NCI-H345 (cell line): ENCODE data around the gene C16orf96.
A peak's percentile ranks its signal among the peaks of the same experiment; 100 is the strongest.

Source experiments
- DNase-seq: peaks from one replicate; lab custom pipeline; 2025; lab: John Stamatoyannopoulos, UW

Gene C16orf96

DNA sequence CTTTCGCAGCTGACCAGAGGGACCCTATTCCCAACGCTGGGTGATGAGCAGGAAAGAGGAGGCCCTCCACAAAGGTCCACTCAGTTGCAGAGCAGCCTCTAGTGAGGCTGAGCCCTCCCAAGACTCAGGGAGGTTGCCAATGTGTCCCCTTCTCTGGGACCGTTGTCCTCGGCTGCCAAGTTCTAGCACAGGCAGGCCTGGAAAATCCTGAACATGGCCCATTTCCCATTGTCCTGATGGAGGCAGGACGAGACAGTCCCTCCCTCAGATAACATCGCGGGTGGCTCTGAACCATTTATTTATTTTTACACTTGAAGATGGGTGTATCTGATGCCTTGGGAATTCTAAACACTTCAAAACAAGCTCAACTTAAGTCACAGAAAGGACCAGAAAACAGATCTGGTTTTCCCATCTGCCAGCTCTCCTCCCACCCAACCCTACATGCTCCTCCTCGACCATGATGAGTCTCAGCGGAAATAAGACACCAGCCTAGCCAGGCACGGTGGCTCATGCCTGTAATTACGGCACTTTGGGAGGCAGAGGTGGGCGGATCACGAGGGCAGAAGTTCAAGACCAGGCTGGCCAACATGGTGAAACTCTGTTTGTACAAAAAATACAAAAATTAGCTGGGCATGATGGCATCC, 30.4 kb upstream of the C16orf96 start:
- no peak for DNase-seq

DNA sequence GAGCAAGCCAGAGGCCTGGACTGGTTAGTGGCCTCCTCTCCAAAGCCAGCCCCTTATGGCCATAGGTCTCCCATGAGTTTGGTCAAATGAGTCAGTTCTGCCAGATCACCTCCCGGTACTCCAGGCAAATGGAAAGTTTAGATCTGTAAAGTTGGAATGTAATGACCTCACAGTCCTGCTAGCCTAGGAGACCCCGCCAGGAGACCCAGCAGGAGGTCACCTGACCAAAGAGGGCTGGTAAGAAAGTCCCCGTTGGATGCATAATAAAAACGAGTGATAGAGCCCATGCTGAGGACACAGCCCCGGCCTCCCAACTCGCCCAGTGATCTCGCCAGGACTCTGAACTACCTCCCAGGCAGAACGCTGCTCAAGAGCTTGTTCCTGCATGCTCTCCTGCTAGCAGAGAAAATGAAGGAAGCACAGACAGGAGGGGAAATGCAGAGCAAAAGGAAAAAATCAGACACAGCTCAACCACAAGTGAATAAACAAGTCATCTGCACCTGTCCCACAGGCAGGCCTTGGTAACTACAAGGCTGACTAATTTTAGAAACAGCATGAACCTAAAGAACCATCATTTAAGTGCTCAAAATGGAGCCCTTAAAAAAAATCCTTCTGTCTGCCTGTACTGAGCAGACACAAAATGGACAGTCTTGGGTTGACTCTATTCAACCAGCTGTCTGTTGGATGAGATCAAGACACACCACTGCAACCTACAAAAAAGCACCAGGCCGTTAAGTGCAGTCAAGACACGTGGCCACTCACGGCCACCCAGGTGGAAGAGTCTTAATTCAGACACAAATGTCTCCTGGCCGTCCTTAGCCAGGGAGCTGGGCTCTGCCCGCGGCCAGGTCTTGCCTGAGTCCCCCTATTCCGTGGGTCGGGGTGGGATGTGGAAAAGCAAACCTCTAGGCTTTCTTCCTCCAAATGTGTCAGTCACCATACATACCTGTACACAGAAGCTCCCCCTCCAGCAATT, 26.8 kb upstream of the C16orf96 start:
- DNase-seq, result peak; percentile 14

DNA sequence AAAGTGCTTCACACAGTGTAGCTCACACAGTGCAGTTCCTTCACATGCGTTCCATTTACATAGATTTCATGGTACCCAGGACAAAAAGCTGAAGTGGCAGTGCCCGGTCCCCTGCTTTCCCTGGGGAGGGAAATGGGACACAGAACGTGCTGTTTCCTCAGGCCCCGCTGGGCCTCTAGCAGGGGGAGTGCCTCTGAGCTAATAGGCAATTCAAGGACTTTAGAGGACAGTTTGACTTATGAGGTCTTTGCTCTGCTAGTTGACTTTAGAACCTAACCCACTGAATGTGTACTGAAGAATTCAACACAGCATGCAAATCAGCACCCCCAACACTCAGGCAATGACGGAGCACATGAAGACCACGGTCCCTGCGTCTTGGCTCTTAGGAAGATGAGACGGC, 24.3 kb upstream of the C16orf96 start:
- DNase-seq, result no peak

DNA sequence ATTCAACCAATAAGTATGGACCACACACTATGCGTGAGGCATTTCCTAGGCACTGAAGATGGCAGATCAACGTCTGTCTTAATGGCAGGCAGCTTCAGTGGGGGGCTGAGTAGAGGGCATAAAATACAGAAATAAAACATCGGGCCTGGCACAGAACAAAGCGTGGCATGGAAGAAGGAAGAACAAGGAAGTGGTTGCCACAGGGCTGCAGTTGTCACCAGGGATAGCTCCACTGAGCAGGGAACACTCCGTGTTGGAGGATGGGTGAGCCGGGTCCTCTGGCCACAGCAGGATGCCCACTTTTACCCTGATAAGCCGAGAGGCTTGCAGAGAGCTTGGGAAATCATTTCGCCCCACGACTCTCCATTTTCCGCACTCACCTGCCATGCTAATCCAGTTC, 23.9 kb upstream of the C16orf96 start:
- DNase-seq, result no peak

DNA sequence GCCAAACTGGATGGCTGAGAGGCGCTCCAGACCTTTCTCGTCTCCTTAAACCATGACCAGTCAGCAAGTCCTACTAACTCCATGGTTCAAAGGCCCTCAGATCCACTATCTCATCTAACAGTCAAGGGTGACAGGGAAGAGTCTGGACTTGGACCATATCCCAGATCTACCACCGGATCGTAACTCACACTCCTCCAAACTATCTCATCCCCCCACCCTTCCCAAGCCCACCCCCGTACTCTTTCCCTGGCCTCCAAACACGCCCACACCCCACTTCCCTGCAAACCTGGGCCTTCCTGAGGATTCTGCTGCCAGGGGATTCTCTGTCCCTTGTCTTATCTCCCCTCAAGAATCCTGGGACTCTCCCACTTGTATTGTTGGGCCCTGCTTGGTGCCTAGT, 22.6 kb upstream of the C16orf96 start:
- no peak for DNase-seq

DNA sequence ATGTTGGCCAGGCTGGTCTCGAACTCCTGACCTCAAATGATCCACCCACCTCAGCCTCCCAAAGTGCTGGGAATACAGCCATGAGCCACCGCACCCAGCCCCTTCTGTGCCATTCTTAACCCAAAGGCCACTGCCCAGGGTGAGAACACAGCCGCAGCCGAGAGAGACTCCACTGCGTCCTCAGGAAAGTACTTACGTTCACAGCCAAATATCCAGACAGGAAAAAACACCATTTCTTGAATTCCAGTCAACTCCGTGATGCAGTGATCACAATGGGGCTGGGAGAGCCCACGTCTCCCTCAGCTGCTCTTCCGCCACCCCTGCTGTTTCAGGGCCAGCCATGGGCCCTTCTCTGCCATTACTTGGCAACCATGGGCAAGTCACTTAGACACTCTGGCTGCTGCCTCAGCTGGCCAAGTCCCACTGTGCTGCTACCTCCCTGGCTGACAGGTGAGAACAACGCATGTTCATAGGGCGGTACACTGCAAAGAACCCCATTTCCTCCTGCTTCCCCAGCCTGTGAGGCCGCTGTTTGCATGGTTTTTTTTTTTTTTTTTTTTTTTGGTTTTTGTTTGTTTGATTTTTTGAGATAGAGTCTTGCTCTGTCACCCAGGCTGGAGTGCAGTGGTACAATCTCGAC, 21.9 kb upstream of the C16orf96 start:
- DNase-seq, result no peak

DNA sequence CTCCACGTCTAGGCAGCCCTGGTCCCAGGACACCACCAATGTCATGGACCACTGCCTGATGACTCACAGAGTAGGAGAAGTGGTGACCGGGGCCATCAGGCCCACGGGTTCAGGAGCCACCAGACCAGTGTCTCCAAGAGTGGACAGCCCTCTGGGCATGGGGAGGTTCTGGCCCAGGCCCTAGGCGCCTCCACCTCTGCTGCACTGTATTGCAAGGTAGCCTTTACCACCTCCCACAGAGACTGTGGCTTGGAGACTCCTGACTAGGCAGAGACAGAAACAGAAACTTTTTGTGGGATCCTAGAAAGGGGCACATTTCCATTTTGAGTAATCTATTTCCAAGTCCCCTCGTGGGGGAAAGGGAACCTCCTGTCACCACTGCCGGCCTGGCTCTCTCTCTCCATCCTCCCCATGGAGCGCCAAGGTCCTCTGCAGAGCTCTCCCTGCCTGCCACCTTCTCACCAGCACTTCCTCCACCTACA, 20.5 kb upstream of the C16orf96 start:
- DNase-seq, result no peak

DNA sequence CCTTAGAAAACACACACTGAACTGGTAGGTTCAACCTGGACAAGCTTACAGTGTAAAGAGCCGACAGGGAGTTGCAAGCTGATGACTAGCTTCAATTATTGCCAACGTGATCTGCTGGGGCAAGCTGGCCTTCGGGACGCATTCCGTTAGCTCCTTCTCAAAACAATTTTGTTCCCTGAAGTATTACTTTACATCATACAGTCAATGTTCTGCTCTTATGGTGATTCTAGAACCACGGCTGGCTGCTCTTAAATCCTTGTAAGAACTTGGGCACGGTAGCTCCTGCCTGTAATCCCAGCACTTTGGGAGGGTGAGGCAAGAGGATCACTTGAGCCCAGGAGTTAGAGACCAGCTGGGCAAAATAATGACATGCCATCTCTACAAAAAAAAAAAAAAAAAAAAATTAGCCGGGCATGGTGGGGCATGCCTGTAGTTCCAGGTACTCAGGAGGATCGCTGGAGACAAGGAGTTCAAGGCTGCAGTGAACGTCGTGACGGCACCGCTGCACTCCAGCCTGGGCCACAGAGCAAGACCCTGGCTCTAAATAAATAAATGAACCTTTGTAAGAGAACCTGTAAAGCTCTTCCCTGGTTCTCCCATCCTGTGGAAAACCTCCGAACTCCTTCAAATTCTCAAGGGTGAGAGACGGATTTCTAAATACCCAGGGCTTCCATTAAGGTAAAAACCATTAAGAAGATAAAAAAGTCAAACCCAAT, 19.6 kb upstream of the C16orf96 start:
- no peak for DNase-seq

DNA sequence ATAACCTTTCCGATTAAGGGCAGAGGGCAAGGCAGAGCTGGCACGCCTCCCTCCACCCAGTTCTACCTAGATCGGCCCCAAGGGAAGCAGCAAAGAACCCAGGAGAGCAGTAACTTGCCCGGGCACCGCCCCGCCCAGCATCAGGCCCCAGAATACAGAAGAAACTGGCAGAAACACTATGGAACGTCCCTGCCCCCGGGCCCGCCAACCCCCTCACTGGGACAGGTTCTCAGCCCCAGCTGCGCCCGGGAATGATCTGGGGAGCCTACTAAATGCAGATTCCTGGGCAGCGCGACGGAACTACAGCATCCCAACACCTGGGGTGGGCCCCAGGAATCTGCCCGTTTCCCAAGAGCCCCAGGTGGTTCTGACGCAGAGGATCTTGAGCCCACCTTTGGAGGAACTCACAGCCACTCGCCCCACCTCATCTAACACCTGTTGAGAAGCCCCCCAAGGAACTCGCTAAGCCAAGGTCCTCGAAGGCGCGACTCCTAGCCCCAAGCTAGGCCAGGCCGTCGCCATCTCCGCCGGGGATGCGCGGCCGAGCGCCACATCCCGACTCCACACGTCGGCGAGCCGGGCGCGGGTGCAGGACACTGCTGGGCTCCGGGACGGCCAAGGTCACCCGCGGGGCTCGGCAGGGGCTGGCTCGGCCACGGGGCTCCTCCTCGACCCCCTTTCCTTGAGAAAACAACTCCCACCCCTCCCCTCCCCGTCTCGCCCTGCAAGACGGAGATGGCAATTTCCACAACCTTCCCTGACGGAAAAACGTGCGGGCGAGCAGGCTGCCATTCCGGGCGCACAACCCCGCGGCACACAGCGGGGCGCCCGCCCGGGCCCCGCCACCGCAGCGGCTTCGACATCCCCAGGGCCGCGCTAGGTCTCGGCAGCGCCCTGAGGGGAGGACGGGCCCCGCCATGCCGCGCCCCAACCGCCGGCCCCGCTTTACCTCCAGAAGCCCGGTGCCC, 18.5 kb upstream of the C16orf96 start:
- DNase-seq, result peak; percentile 40

DNA sequence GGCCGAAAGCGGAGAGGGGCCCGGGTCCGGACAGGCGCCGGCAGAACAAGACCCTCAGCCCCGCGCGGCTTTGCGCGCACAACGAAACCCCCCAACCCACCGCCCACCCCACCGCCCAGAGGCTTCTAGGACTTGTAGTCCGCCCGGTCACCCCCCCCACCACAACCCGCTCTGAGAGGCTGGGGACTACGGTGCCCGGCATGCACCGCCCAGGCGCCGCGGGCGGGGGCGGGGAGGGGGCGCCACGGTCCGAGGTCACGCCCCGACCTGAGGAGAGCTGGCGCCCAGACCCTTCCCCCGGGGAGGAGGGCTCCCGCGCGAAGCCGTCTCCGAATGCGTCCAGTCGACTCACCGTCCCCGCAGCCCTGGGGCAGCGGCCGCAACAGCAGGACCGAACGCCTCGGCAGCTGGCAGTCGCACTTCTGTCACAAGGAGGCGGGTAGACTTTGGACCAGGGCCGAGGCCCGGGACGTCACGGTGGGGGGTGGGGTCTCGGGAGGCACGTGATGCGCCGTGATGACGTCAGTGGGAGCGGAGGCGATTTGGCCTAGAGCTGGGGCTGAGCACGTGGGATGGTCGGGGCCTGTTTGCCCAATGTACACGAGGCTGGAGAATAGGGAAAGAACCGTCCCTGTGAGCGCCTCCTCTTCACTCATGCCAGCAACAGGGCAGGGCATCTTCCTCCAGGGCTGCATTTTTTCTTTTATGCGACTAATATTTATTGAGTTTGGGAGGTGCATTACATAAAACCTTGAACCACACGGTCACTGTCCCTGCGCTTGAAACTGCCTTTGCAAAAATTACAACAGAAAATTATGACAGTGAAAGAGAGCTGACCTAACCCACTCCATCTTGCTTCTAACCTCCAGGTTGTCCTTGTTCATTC, 17.5 kb upstream of the C16orf96 start, which contains the start of gene CDIP1:
CDIP1 (minus strand) TSS at position 424 of the 886 bp plus-strand sequence. CDS start 24,643 bp downstream, outside the sequence.
- DNase-seq, result peak; percentile 97

DNA sequence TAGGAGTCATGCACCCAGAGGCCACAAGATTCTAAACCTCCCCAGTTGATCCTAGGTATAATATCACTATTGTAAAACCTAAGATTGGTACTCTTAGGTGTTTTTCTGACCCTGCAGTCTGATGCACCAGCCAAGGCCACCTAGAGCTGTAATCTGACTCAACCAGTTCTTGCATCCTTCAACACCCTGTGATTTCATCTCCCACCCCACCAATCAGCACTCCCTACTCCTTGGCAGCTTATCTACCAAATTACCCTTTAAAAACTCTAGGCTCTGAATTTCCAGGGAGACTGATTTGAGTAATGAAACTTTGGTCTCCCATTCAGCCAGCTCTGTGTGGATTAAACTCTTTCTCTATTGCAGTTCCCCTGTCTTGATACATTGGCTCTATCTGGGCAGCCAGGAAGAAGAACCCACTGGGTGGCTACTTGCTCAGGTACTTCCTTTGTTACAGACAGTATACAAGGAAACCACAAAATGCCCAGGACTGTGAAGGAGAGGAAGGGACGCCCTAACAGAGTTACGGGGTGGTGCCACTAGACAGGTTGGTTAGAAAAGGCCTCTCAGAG, 16.3 kb upstream of the C16orf96 start:
- DNase-seq, result no peak

DNA sequence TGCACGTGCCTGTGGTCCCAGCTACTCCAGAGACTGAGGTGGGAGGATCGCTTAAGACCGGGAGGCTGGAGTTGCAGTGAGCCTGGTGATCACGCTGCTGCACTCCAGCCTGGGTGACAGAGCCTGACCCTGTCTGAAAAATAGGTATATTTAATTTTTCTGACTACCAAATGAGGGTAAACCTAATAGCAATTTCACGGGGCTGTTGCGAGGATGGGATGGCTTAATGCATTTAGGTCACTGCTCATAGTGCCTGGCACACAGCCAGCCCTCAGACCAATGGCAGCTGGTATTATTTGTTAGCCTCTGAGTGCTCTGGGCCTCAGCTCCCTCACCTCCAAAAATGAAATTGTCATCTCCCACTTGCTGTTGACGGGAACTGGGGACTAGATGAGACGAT, 11.7 kb upstream of the C16orf96 start:
- no peak for DNase-seq

DNA sequence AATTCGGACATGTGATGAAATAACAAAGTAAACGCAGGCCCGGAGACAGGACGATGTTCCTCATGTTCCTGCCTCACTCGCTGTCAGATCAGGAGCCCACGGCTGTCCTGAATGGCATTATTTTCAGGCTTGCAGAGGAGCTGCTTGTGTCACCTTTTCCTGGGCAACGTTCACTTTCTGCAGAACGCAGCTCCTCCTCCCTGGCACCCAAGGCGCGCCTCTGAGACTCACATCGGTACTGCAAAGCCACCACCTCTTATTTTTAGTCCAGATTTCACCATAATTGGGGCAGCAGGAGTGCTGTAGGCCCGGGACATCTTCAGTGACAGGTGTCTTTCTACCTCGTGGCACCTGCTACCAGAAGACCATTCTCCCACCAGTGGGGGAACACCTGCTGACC, 8.0 kb upstream of the C16orf96 start:
- no peak for DNase-seq

DNA sequence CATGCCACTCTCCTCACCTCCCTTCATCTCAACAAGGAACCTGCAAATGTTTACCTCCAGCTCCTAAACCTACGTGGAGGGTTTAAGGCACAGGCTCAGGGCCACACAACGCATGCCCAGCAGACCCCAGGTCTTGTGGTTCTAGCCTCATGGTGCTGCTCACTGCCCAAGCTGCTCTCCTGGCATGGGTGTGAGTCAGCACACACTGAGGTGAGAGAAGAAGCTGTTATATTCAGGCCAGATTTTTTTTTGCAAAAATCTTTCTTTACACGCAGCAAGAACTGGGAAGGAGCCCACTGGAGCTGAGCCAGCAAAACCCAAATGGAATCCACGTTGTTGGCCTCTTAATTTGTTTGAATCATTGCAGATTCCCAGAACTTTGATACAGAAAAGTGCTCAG, 5.5 kb upstream of the C16orf96 start:
- no peak for DNase-seq

DNA sequence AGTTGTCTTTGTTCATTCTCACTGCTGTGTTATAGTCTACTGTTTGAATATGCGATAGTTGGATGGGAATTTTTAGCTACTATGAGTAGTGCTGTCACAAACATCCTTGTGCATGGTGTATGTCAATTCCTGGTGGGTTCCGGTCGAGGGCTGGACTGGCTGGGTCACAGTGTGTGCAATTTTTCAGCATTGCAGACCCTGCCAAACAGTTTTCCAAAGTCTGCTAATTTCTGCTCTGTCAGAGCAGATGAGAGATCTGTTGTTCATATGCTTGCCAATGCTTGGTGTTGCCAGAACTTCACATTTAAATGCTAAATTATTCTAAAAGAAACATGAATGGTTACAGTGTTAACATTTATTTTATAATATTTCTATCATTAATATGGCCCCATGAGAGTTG, 3.6 kb upstream of the C16orf96 start:
- DNase-seq, result no peak

DNA sequence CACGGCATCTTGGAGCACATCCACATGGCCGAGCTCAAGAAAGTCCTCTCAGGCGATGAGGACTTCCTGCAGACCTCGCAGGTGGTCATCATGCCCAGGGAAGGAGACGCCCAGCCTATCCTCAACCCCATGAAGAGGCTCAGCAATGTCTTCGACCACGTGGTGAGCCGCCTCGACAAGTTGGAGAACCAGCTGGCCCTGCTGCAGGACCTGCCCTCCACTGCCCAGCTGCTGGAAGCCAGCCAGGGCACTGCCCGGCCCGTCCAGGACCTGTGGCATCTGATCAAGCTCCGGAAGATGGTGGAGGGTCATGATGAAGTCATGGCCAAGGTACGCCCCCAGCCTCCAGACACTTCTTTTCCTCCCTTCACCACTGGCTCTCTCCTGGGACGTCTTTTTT, 440 bp downstream of the C16orf96 start:
- DNase-seq, result no peak

DNA sequence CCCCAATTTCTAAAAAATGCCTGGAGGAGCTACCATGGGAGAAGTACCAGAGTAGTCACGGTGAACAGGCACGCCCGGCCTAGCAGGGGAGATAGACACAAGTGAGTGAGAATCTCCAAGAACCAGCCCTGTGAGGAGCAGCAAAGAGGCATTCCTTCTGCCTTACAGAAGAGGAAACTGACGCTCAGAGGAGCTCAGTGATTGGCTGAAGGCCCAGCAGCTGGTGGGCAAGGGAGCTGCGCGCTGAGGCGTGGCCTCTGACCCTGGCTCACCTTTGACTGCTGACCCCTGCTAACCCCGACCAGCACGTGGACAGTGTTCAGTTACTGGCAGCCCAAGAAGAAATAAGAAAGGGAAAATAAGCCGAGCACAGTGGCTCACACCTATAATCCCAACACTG, 1.8 kb downstream of the C16orf96 start:
- DNase-seq, result no peak

DNA sequence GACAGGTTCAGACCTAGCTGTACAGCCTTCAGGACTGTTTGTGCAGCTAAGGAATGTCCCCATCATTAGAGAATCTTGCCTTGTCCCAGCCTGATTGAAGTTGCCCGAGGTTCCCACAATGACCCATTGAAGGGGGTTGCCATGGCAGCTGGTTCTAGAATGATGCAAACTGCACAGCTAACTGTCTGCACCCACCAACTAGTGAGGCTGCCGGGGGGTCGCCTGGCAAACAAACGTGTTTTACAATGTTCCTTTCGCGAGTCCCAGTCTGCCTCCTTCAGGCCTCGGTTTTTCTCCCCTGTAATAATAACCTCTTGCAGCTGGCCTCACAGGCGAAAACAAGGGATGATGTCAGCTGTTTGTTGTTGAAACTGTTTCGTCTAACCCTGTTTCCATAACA, 5.5 kb downstream of the C16orf96 start:
- no peak for DNase-seq

DNA sequence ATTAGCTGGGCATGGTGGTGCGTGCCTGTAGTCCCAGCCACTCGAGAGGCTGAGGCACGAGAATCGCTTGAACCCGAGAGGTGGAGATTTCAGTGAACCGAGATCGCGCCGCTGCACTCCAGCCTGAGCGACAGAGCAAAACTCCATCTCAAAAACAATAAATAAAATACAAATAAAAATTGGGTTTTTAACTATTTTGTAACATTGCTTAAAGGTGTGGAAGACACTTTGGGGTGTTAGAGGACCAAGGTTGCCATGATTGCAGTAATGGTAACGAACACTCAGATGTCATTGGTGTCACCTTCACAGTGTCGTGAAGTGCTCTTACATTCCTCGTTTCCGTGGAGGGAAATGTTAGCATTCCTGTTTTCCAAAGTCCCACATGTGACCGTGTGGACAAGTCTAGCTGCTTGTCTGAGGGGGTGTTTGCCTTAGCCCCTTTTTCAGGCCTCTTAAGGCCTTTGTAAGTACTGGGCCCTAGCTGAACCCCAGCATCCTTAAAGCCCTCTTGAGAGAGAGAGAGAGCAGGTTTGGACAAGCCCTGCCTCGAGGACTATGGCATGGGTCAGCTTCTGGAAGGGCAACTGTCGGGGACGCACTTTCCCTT, 8.6 kb downstream of the C16orf96 start:
- no peak for DNase-seq
